ENCODE data around the gene SCAPER.

SCAPER gene

GRCh38 chr15:76799760-76800159 lies 105.4 kb downstream of the SCAPER start:
- H3K4me1 ChIP-seq (ENCODE audit: control insufficient read depth in 2 of 2, insufficient read depth in 1 of 2, low read depth in 1 of 2, low read length in 2 of 2) = no peaks in the 10 kb centered on the region
- H3K36me3 ChIP-seq (replicated peaks in 1 of 2; ENCODE audit: control insufficient read depth in 2 of 2, insufficient read depth in 2 of 2, low read length in 2 of 2) = peaks cover 2 to 13% of the 10 kb centered on the region in 2 donors
- H2BK120ac ChIP-seq (ENCODE audit: low read depth, low read length) = no peak overlapping the region
- H3K9me3 ChIP-seq (replicated peaks in 1 of 2; ENCODE audit: control insufficient read depth in 2 of 2, insufficient read depth in 1 of 2, low read depth in 1 of 2, low read length in 2 of 2) = no peaks in the 10 kb centered on the region
- no peak overlapping the region for H3K18ac ChIP-seq (ENCODE audit: low read length)
- H2BK12ac ChIP-seq (ENCODE audit: low read length) = no peak overlapping the region
- H3K4me2 ChIP-seq (ENCODE audit: insufficient read depth, low read length, poor library complexity, severe bottlenecking) = no peak overlapping the region
- H3K27ac ChIP-seq (replicated peaks; ENCODE audit: low read length) = no peak overlapping the region
- H2BK15ac ChIP-seq (ENCODE audit: low read length) = no peak overlapping the region
- no peaks in the 10 kb centered on the region for H3K27me3 ChIP-seq (ENCODE audit: control insufficient read depth in 3 of 3, insufficient read depth in 3 of 3, low read depth in 1 of 3, low read length in 3 of 3)
- DNase-seq (ENCODE audit: low spot score) = no peak
- H3K23ac ChIP-seq (ENCODE audit: low read depth, low read length, poor library complexity) = no peak overlapping the region
- no peak overlapping the region for H3K4ac ChIP-seq (ENCODE audit: low read length)
- H4K91ac ChIP-seq (ENCODE audit: low read depth, low read length, poor library complexity) = no peak overlapping the region
- no peak overlapping the region for H3K9ac ChIP-seq (ENCODE audit: low read depth, low read length, poor library complexity)
- no peak overlapping the region for H2BK5ac ChIP-seq (ENCODE audit: low read length)
- H3K79me1 ChIP-seq (ENCODE audit: low read depth, low read length) = no peaks in the 10 kb centered on the region
- no peak overlapping the region for H2AFZ ChIP-seq (ENCODE audit: low read length)
- no peak overlapping the region for H2AK5ac ChIP-seq (ENCODE audit: low read depth, low read length)
- whole genome bisulfite sequencing, 2 donors (ENCODE audit: extremely low coverage in 2 of 2, insufficient read length in 2 of 2, insufficient replicate concordance in 1 of 2) = no CpG with 5 or more reads among the region's 2 CpGs
- H3K4me3 ChIP-seq (ENCODE audit: low read length in 2 of 2) = no peak overlapping the region
- no peak overlapping the region for H3K14ac ChIP-seq (ENCODE audit: low read length)
- no peak overlapping the region for H4K8ac ChIP-seq (ENCODE audit: low read depth, low read length)

- Histone ChIP-seq H2BK120ac (ENCODE audit: low read depth, low read length) (no peak overlapping the region), H3K27ac (replicated peaks; ENCODE audit: low read length) (no peak overlapping the region), H2BK12ac (ENCODE audit: low read length) (no peak overlapping the region), H3K9ac (ENCODE audit: low read depth, low read length, poor library complexity) (no peak overlapping the region), H3K79me1 (ENCODE audit: low read depth, low read length) (no peaks in the 10 kb centered on the region), H3K9me3 (replicated peaks in 1 of 2; ENCODE audit: control insufficient read depth in 2 of 2, insufficient read depth in 1 of 2, low read depth in 1 of 2, low read length in 2 of 2) (peaks cover 0 to 4% of the 10 kb centered on the region in 2 donors), H3K4me1 (ENCODE audit: control insufficient read depth in 2 of 2, insufficient read depth in 1 of 2, low read depth in 1 of 2, low read length in 2 of 2) (no peaks in the 10 kb centered on the region), H3K4me2 (ENCODE audit: insufficient read depth, low read length, poor library complexity, severe bottlenecking) (no peak overlapping the region), H4K8ac (ENCODE audit: low read depth, low read length) (no peak overlapping the region), H2AK5ac (ENCODE audit: low read depth, low read length) (no peak overlapping the region), H2AFZ (ENCODE audit: low read length) (no peak overlapping the region), H3K27me3 (ENCODE audit: control insufficient read depth in 3 of 3, insufficient read depth in 3 of 3, low read depth in 1 of 3, low read length in 3 of 3) (no peaks in the 10 kb centered on the region), H3K14ac (ENCODE audit: low read length) (no peak overlapping the region), H2BK5ac (ENCODE audit: low read length) (no peak overlapping the region), H4K91ac (ENCODE audit: low read depth, low read length, poor library complexity) (no peak overlapping the region), H3K4ac (ENCODE audit: low read length) (no peak overlapping the region), H3K23ac (ENCODE audit: low read depth, low read length, poor library complexity) (no peak overlapping the region), H3K4me3 (ENCODE audit: low read length in 2 of 2) (no peak overlapping the region), H2BK15ac (ENCODE audit: low read length) (no peak overlapping the region), H3K18ac (ENCODE audit: low read length) (no peak overlapping the region), H3K36me3 (replicated peaks in 1 of 2; ENCODE audit: control insufficient read depth in 2 of 2, insufficient read depth in 2 of 2, low read length in 2 of 2) (peaks cover 2 to 12% of the 10 kb centered on the region in 2 donors)
- no CpG with 5 or more reads among the region's 5 CpGs for WGBS, 2 donors (ENCODE audit: extremely low coverage in 2 of 2, insufficient read length in 2 of 2, insufficient replicate concordance in 1 of 2)
- DNase-seq (ENCODE audit: low spot score) = no peak
Measured at GRCh38 chr15:76795217-76795616, 109.9 kb downstream of the SCAPER start.

DNA sequence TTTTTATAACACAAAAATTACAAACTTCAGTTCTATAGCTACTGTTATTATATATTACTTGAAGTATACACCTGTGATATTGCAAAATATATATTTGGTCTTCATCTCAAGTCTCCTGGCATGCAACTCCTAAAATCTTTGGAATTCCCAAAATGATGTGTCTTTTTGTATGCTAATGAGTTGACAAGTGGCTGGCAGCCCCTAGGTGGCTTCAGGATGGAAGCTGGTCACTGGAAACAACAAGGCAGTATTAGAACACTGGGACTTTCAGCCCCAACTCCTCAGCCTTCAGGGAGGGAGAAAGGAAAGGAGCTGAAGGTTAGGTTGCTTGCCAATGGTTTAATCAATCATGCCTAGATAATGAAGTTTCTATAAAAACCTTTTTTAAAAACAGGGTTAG lies 112.0 kb downstream of the SCAPER start:
- Histone ChIP-seq H3K4me3 (ENCODE audit: low read length in 2 of 2) (no peak overlapping the region), H4K91ac (ENCODE audit: low read depth, low read length, poor library complexity) (no peak overlapping the region), H3K4ac (ENCODE audit: low read length) (no peak overlapping the region), H3K9ac (ENCODE audit: low read depth, low read length, poor library complexity) (no peak overlapping the region), H3K79me1 (ENCODE audit: low read depth, low read length) (no peaks in the 10 kb centered on the region), H3K4me2 (ENCODE audit: insufficient read depth, low read length, poor library complexity, severe bottlenecking) (no peak overlapping the region), H2BK15ac (ENCODE audit: low read length) (no peak overlapping the region), H3K9me3 (replicated peaks in 1 of 2; ENCODE audit: control insufficient read depth in 2 of 2, insufficient read depth in 1 of 2, low read depth in 1 of 2, low read length in 2 of 2) (peaks cover 0 to 4% of the 10 kb centered on the region in 2 donors), H2AK5ac (ENCODE audit: low read depth, low read length) (no peak overlapping the region), H2BK12ac (ENCODE audit: low read length) (no peak overlapping the region), H3K18ac (ENCODE audit: low read length) (no peak overlapping the region), H4K8ac (ENCODE audit: low read depth, low read length) (no peak overlapping the region), H3K23ac (ENCODE audit: low read depth, low read length, poor library complexity) (no peak overlapping the region), H2AFZ (ENCODE audit: low read length) (no peak overlapping the region), H2BK5ac (ENCODE audit: low read length) (no peak overlapping the region), H3K27ac (replicated peaks; ENCODE audit: low read length) (no peak overlapping the region), H3K4me1 (ENCODE audit: control insufficient read depth in 2 of 2, insufficient read depth in 1 of 2, low read depth in 1 of 2, low read length in 2 of 2) (no peaks in the 10 kb centered on the region), H3K27me3 (ENCODE audit: control insufficient read depth in 3 of 3, insufficient read depth in 3 of 3, low read depth in 1 of 3, low read length in 3 of 3) (no peaks in the 10 kb centered on the region), H3K36me3 (replicated peaks in 1 of 2; ENCODE audit: control insufficient read depth in 2 of 2, insufficient read depth in 2 of 2, low read length in 2 of 2) (peaks cover 0 to 7% of the 10 kb centered on the region in 2 donors), H2BK120ac (ENCODE audit: low read depth, low read length) (no peak overlapping the region), H3K14ac (ENCODE audit: low read length) (no peak overlapping the region)
- DNase-seq (ENCODE audit: low spot score) = no peak

GRCh38 chr15:76791511-76791910 lies 113.6 kb downstream of the SCAPER start:
- no peaks in the 10 kb centered on the region for H3K4me1 ChIP-seq (ENCODE audit: control insufficient read depth in 2 of 2, insufficient read depth in 1 of 2, low read depth in 1 of 2, low read length in 2 of 2)
- H3K79me1 ChIP-seq (ENCODE audit: low read depth, low read length) = no peaks in the 10 kb centered on the region
- H2BK120ac ChIP-seq (ENCODE audit: low read depth, low read length) = no peak overlapping the region
- no peak overlapping the region for H3K4ac ChIP-seq (ENCODE audit: low read length)
- no peak overlapping the region for H4K91ac ChIP-seq (ENCODE audit: low read depth, low read length, poor library complexity)
- no peak overlapping the region for H3K23ac ChIP-seq (ENCODE audit: low read depth, low read length, poor library complexity)
- no peak overlapping the region for H2AK5ac ChIP-seq (ENCODE audit: low read depth, low read length)
- no peak overlapping the region for H3K14ac ChIP-seq (ENCODE audit: low read length)
- H2AFZ ChIP-seq (ENCODE audit: low read length) = no peak overlapping the region
- H4K8ac ChIP-seq (ENCODE audit: low read depth, low read length) = no peak overlapping the region
- no peak overlapping the region for H3K27ac ChIP-seq (replicated peaks; ENCODE audit: low read length)
- H2BK12ac ChIP-seq (ENCODE audit: low read length) = no peak overlapping the region
- no peak overlapping the region for H2BK5ac ChIP-seq (ENCODE audit: low read length)
- H2BK15ac ChIP-seq (ENCODE audit: low read length) = no peak overlapping the region
- WGBS, 2 donors (ENCODE audit: extremely low coverage in 2 of 2, insufficient read length in 2 of 2, insufficient replicate concordance in 1 of 2) = no CpG with 5 or more reads among the region's 2 CpGs
- H3K9ac ChIP-seq (ENCODE audit: low read depth, low read length, poor library complexity) = no peak overlapping the region
- no peaks in the 10 kb centered on the region for H3K27me3 ChIP-seq (ENCODE audit: control insufficient read depth in 3 of 3, insufficient read depth in 3 of 3, low read depth in 1 of 3, low read length in 3 of 3)
- H3K4me3 ChIP-seq (ENCODE audit: low read length in 2 of 2) = no peak overlapping the region
- no peak for DNase-seq (ENCODE audit: low spot score)
- H3K18ac ChIP-seq (ENCODE audit: low read length) = no peak overlapping the region
- no peak overlapping the region for H3K4me2 ChIP-seq (ENCODE audit: insufficient read depth, low read length, poor library complexity, severe bottlenecking)
- peaks cover 0 to 4% of the 10 kb centered on the region in 2 donors for H3K9me3 ChIP-seq (replicated peaks in 1 of 2; ENCODE audit: control insufficient read depth in 2 of 2, insufficient read depth in 1 of 2, low read depth in 1 of 2, low read length in 2 of 2)
- peaks cover 0 to 7% of the 10 kb centered on the region in 2 donors for H3K36me3 ChIP-seq (replicated peaks in 1 of 2; ENCODE audit: control insufficient read depth in 2 of 2, insufficient read depth in 2 of 2, low read length in 2 of 2)

Data from neuronal stem cell (in vitro differentiated cells).